DMS 273 treated with DMSO at 0.1 percent for 48 hours (cell line): ENCODE measurements around the gene CTNNA3.

ENCODE experiments used
- DNase-seq: peaks from one replicate; lab custom pipeline; 2025; lab: John Stamatoyannopoulos, UW

Gene CTNNA3

GRCh38 chr10:67327626-67328535 lies 368.1 kb downstream of the CTNNA3 start:
- DNase-seq, result no peak

DNA sequence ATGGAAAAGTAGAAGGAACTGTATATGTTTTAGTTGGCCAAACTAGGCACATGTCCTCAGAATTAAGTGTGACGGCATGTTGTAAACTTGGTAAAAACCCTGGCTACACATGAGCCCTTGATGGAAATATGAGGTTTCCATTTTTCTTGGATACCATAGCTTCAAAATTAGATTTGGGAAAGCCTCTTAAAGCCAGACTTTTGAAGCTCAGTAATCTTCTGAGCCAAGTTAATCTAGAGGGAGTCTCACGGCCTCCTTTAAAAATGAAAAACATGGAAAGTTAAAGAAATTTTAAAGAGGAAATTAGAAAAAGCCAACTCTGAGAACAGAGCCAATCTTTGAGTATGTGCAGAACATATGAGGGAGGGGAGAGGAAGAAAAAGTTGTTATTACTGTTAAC lies 376.0 kb downstream of the CTNNA3 start:
- DNase-seq, result no peak

- DNase-seq, result no peak
These were observed 387.1 kb downstream of the CTNNA3 start for GRCh38 chr10:67308912-67309311.

DNA sequence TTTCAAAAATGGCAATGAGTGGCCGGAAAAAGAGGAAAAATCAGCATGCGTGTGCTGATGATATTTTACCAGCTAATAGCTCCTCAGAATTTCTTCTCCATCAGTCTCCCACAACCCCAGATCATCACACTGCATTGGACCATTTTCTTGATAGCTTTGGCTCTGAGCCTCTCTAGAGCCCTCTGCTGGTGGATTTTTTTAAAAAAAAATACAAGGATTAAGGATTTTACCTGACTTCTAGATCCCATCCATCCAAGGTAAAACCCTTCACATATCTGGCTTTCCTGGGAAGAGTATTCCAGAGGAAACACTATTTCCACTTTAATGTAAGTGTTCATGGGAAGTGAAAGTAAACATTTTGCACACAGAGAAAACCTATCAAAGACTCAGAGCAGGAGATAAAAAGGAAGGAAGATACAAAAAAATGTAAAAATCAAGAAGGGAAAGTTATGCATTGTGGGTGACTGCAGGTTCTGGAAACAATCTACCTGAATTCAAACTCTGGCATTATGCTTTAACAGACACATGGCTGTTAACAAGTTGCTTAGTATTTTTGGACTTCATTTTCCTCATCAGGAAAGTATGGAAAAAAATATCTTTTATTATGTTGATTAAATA lies 389.3 kb downstream of the CTNNA3 start:
- DNase-seq, result no peak

- DNase-seq, result no peak
These were observed 393.3 kb downstream of the CTNNA3 start for GRCh38 chr10:67302701-67303100.

GRCh38 chr10:67299761-67300160 lies 396.2 kb downstream of the CTNNA3 start:
- no peak for DNase-seq

DNA sequence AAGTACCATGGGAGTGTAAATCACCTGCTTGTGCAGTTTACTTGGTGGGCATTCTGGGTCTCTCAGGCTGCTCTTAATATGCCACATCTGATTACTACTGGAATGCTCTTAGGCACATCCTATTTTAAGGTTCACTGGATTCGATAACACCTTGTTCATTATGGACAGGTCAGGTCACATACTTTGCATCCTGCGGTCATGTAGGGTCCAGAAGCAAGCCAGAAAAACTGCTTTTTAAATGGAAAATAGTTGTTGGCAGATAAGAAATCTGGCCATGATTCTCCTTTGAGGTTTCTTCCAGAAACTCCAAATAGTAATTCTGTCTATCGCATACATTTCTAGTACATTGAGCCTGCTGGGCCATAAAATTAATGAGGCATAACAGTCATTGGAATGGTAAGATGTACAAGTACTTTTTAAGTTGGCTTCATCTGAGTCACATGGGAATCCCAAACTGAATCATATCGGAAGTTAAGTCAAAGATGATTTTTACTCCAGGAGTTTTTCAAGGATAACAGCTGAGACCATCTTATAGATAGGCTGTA lies 398.3 kb downstream of the CTNNA3 start:
- no peak for DNase-seq

- DNase-seq, result no peak
These were observed 399.1 kb downstream of the CTNNA3 start for GRCh38 chr10:67296926-67297325.

DNA sequence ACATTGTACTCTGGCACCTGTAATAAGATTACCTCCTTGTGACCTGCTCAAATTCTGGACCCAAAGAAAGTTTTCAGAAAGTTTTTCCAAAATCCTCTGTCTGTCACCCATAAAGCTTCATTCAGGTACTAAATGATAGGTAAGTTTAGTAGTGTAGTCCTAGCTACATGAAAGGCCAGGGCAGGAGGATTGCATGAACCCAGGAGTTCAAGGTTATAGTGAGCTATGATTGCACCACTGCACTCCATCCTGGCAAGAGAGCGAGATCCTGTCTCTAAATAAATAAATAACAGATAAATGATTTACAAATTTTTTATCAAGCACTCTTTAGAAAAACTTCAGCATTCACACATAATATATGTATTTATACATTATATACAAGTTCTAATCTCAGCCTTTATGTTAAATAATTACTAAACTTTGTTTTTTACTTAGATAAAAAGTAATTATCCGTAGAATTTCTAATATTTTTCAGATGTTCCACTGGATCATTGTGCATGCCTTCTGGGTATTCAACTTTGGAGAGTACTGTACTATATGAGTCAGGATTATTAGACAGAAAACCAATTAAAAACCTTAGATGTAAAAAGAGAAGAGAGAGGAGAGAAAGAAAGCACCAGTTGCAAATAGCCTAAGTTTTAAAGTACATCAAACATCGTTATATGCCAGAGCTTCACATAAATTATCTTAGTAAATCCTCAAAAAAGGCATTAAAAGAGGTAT lies 407.1 kb downstream of the CTNNA3 start:
- DNase-seq, result no peak

- no peak for DNase-seq
These were observed 411.4 kb downstream of the CTNNA3 start for GRCh38 chr10:67284589-67284988.

- no peak for DNase-seq
These were observed 413.1 kb downstream of the CTNNA3 start for GRCh38 chr10:67282871-67283270.

DNA sequence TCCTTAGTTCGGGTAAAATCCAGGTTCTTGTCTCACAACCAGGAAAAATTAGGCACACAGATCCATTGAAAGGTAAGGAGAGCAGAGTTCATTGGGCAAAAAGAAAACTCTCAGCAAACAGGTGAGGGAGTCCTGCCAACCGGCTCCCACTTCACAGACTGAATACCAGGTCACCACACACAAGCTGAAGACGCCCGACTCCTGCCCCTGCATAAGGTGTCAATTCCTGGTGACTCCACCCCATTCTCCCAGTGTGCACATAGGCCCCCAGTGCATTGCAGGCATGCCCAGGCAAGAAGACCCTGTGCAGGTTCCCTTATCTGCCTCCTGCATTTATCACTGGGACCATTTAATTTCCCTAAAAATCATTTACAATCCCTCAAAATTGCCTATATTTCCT lies 415.6 kb downstream of the CTNNA3 start:
- DNase-seq, result no peak

- DNase-seq, result no peak
These were observed 418.6 kb downstream of the CTNNA3 start for GRCh38 chr10:67277402-67277801.

- DNase-seq, result no peak
These were observed 426.2 kb downstream of the CTNNA3 start for GRCh38 chr10:67269828-67270227.

DNA sequence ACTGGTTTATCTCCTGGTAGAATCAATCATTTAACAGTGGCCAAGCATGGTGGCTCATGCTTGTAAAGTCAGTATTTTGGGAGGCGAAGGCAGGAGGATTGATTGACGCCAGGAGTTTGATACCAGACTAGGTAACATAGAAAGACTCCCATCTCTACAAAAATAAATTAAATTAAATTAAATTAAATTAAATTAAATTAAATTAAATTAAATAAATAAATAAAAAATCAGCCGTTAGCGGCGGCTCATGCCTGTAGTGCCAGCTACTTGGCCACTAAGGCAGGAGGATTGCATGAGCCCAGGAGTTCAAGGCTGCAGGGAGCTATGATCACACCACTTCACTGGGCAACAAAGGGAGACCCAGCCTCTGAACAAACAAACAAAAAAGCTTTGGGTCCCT lies 427.8 kb downstream of the CTNNA3 start:
- no peak for DNase-seq

- DNase-seq, result no peak
These were observed 433.3 kb downstream of the CTNNA3 start for GRCh38 chr10:67262675-67263074.

DNA sequence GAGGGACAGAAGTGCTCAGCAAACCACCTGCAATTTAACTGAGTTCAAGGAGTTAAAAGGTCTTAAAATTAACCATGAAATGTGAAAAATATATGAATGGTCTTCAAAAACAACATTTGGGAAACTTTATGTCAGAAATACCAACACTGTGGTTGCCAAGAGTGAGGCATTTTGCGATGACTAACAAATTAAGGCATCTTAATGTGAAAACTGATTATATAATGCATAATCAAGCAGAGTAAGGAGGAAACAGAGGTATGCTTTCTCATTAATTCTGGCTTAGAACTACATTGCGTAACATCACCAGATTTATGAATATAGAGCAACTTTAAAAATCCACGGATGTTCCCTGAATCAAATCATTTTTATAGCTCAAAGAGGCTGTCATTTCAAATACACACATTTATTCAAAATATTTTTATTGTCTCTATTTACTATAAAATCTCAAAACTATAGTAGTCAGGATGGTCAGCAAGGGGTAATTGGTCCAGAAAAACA lies 434.6 kb downstream of the CTNNA3 start:
- DNase-seq, result no peak

DNA sequence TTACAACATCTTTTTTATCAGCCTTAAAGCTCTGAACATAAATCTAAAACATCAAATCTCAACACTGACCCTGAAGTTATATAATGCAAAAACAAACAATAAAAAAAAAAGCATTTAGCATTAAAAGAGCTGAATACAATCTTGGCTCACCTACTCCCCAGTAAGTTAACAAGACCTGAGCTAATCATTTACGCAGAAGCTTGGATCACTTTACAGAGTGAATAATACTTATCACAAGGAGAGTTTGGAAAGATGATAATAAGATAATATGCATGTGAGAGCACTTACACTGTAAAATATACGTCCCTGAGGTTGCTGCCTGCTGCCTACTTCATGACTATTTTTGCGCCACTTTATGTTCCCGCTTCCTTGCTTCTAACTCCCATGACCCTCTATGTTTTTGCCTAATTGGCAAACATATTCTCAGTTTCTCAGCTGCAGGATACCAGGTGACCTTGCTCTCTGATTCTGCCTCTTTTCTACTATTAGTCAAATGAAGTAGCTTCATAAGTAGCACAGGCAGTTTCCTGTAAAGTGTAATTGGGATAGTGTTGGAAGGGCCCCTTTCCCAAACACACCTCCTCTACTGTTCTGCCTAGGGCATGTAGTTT lies 436.6 kb downstream of the CTNNA3 start:
- no peak for DNase-seq

- DNase-seq, result no peak
These were observed 438.4 kb downstream of the CTNNA3 start for GRCh38 chr10:67257427-67258144.

DNA sequence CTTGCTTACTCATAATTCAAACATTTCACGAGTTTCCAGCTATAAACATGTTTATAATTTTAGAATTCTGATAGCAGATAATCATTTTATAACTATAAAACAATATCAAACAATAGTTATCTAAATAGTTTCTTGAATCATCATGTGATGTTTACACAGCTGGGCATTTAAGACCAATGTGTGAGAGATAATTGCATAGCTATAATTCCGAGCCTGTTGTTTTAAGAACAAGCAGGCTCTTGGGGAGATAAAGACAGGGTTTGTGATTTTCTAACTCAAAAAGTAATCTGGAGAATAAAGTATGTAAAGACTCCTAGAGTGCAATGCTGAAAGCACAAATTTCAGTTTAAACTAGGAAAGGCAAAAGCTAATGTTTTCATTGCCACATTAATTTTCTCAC lies 439.0 kb downstream of the CTNNA3 start:
- DNase-seq, result no peak

GRCh38 chr10:67250686-67251085 lies 445.3 kb downstream of the CTNNA3 start:
- DNase-seq, result no peak
